GM20431 (cell line): ENCODE data around the gene MAMDC2.

Experiments
- in situ Hi-C: fragments of 300-500 bp; cut with MseI, MboI; formaldehyde crosslinking; loops from one replicate; pipeline ENCODE4 v1.15.0; 2020; ENCODE audit warnings: low sequenced_read_pairs; ENCODE audit not compliant: unreplicated experiment

MAMDC2 gene

DNA sequence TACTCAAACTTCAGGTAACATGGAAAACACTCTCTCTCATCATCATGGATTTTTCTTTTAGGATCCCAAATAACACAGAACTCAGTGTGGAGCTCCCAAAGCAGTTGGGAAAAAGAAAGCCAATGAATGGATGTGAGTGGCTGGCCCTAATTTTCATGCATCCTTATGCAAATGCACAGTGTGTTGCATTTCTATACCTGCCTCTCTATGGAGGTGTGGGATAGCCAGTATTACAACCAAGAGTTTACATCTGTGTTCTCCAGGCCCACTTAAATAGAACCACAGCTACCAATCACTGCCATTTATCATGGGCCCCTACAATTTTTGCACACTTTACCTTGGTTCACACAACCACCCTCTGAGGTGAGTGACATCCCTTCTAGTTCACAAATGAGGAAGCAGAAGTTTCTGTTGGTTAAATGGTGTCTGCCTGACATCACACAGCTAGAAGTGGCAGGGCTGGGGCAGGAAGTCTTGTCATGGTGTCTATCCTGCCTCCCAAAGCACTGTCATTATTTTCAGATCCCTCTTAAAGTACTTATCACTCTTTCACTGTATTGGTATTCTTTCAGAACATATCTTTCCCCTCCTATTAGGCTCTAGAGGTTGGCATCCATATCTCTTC lies 17.3 kb downstream of the MAMDC2 start:
- in situ Hi-C loops: no loop called here

DNA sequence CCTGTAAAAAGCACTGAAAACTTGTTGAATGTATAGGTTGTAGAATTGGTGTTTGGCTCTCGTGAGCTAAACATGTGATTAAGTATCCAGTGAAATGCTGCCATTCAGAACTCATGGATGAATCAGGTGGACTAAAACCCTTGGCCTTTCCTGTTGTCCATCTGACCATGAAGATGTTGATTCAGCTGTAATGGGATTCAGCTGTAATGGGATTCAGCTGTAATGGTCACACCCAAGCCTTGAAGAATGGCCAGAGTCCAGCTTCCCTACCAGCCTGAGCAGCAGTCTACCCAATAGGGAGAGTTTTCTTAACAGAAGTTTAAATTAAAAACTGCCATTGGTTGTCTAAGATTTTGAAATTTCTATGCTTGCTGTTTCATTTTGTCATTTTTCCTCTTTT lies 18.1 kb downstream of the MAMDC2 start:
- in situ Hi-C loops: no loop called here

DNA sequence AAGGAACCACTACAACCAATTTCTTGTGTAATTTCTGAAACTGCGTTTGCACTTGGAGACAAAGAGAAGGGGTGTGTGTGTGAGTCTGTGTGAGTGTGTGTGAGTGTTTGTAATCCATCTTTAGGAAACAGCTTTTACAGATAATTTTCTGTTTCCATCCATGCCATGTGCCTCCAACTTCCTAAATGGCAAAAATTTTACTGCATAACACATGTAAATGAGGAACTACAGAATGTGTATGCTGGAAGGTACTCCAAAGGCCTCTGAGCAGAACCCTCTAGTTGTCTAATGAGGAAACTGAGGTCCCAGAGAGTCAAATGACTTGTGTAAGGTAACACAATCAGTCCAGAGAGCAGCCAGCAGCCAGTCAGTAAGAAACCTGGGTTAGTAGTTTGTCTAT lies 20.8 kb downstream of the MAMDC2 start:
- in situ Hi-C loops: no loop called here

DNA sequence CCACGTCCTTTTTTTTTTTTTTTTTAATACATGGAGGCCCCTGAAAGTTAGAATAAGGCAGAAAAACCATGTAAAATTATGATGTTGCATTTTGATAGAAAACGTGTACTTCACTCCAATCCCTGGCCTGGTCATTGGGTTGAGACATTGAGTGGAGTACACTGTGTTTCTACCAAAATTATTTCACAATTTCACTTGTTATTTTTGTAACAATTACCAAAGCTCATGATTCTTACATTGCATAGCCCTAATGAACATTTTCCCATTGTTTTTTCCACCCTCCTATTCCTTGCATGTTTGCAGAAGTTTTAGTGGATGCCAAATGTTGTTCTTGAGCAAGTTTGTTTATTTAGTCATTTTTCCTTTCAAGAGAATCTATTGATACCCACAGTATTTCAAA lies 21.9 kb downstream of the MAMDC2 start:
- in situ Hi-C loops: no loop called here

DNA sequence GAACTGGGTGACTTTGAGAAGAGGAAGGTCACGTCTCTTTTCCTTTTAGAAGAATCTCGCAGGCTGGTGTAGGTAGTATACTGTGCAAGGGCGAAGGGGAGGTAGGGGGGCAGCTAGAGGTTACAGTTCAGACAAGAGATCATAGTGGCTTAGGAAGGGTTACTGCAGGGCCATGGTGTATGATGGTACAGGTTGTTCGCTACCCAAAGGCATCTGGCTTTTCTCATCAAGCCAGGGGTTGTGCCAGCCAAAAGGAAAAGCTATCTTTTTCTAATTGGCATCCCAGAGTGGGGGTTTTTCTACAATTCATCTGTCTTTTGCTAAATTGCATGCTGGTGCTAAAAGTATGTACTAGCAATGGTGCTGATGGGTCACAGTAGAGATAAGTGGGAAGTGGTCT lies 22.8 kb downstream of the MAMDC2 start:
- in situ Hi-C loops: no loop called here

DNA sequence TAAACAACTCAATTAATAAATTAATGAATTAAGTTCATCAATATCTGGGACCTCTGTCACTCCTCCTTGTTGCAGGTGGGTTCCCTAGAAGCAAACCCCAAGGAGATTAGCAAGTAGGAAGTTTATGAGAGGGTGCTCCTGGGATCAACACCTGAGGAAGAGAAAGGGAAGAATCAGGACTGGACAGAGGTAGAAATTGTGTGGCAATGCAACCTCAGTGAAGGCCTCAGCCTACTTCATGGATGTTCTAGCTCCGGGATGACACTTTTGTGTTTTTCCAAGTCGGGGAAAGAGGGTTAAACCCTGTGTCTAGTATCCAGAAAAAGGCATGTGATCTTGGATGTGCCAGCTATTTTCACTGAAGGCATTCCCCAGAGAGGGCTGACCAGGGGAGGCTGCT lies 23.2 kb downstream of the MAMDC2 start:
- in situ Hi-C loops: no loop called here

DNA sequence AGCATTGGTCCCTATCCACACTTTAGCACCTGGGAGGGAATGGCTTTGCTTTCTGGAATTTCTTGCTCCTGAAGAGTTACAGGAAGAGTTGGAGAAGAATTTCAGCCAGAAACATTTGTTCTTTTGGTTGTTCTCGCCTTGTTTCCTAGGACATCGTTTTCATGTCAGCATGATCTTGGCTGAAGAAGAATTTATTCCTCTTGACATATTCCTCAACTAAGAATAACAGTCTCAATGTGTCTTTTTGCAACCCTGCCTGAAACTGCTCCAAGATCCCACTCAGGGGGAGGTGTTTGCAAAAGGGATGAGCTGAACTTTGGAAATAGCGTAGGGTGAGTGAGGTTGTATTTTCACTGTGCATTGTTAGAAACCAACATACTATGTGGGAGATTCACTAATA lies 26.1 kb downstream of the MAMDC2 start:
- in situ Hi-C loops: no loop called here

DNA sequence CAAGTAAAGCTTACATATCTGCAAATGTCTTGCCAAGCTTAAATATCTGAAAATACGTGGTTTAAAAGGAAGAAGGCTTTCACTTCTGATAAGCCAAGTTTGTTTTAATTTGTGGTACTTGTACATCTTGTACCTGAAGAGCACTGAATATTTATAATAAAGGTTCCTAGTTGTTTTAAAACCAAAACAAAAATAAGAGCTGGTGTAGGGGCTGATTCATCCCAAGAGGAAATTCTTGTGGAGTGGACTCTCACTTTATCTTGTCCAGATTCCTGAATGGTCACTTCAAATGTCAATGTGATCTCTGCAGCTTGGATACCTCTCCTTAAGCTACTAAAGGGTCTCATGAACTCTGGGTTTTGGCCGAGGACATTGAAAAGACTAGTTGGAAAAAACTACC lies 29.5 kb downstream of the MAMDC2 start:
- in situ Hi-C loops: no loop called here

DNA sequence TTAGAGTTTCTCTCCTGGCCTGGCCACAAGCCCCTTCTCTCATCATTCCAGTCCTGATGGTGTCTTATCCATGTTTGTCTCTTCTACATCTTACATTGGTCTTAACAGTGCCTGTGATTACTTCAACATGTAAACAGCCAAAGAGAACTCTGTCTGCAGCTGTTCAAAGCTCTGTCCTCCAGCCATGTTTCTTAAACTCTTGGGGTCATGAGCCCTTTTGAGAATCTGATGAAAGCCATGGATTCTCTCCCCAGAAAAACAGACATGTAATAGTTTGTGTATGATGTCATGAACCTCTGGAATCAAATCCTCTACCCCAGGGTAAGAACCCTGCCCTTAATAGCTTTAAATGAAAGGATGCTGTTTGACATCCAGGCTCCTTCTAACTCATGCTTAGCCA lies 30.1 kb downstream of the MAMDC2 start:
- in situ Hi-C loops: no loop called here

DNA sequence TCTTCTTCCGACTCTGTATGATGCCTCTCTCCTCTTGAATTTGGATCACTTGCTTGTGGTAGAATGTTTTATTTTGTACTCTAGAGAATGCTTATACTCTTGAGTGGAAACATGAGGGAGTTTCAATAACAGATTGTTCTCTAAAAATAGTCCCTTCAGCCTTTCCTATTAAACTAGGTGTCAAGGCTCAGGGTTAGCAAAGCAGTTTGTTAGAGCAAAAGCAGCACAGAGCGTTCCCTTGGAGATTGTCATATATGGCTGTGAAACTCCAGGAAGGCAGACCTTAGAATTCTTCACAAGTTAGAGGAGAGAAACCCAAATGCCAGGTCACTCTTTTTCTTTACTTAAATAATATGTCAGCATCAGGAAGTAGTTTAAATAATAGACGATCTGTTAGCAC lies 33.0 kb downstream of the MAMDC2 start:
- in situ Hi-C loops: no loop called here

DNA sequence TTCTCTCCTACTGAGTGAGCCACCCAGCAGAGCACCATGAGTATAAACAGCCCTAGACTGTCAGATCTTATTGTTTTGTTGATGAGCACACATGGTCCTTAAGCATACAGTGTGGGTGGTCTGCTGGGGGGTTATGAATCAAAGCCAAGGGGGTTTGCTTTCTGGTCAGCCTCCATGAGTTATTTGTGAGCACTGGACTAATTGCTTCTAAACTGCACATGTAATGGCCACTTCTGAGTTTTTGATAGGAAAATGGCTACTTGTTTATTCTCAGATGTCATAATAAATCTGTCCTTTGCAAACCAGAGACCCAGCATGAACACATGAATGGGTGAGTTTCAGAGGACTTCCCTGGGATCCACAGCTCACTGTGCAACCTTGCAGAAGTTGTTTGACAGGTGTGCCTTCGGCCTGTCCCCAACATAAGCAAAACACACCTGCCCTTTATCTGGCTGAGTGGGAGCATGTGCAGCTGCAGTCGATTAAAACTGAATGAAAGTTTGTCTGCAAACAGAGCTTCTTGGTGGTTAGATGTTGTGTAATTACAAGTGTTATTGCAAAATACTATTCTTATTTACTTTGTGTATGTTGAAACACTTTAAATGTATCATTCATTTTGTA lies 35.9 kb downstream of the MAMDC2 start:
- in situ Hi-C loops: no loop called here

DNA sequence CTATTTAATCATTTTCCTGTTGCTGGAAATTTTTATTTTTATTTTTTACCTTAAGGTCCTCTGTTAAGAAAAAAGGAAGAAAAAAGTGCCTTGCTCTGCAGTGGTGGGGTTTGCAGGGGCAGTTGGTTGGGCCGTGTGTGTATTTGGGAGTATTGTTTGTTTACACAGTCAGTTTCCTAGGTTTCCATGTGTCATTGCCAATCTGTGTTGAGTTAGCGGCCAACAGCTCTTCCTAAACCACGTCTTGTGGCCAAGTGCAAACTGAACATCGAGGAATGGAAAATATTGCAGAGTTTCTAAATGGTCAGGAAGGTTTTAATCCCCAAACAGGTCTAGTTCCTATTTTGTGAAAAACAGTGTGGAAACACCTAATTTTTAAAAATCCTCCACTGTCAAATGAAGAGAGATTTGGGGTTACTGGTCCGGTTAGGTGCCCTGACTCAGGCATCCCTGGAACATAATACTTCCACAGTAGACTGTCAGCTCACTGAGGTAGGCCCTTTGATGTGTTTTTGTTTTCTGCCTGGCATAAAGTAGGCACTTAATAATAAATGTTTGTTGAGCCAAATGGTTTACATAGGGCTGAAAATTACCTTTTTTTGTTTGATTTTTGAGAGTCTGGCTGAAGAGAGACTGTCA lies 37.0 kb downstream of the MAMDC2 start:
- in situ Hi-C loops: no loop called here

DNA sequence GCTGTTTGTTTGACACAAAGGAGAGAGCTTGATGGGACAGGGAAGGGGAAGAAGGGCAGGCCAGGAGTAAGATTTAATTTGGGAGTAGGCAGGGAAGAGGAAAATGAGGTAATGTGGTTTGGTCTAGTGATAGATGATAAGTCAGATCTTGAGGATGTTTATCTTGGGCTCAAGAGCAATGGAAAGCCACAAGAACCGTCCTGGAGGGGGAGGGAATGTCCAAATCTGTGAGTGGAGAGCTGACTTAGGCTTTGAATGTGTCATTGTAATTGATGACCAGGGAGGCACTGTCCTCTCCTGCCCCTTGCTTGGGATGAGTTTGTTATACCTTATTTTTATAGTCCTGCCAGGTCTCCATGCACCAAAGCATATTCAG lies 37.5 kb downstream of the MAMDC2 start:
- in situ Hi-C loops: no loop called here

DNA sequence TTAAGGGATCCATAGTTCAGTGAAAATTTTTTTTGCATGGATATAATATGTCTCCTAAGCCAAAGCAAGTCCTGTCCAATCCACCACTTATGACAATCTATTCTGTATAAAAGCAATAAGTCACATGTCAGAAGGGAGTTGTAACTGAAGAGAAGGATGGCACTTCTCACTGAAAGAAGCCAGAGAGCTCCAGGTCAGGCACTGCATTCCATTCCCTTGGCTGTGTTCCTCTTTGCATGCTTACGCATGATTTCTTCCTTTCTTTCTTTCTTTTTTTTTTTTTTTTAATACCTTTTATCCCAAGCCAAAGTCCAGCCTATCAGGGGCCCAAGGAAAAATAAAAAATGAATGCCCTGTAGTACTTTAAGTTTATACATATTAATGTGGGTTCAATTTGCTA lies 39.8 kb downstream of the MAMDC2 start:
- in situ Hi-C loops: no loop called here

DNA sequence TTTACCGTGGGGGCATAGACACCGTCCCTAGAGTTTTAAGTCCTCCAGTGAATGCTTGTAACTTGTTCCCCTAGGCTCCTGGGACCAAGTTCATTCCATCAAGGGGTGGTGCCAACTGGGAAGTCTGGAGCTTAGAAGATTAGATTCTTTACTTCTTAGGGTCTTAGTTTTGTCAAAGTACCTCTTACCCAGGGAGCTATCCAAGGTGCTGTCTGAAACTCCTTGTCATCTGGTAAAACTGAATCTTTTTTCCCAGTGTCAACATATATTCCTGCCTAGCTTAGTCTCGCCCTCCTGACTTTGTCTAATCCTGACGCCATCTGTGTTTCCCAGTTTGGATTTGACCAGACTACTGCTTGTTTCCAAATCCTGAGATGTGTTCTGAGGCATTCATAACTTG lies 41.6 kb downstream of the MAMDC2 start:
- in situ Hi-C loops: no loop called here

DNA sequence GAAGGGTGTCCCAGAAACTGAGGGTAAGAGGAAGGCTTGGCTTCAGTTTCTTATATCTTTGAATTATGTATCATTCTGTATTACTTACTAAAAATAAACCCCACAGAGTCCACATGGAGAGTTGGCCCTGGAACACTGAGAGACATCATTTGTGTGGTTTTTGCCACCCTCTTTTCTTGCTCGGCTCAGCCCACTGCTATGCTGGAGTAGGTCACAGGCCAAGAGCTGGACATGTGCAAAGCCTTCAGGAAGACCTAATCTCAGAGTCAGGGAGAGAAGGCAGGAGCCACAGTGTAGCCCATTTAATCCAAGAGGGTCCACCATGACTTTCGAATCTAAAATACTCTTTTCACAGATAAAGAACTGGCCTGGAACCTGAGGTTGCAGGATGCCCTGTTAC lies 47.5 kb downstream of the MAMDC2 start:
- in situ Hi-C loops: no loop called here

DNA sequence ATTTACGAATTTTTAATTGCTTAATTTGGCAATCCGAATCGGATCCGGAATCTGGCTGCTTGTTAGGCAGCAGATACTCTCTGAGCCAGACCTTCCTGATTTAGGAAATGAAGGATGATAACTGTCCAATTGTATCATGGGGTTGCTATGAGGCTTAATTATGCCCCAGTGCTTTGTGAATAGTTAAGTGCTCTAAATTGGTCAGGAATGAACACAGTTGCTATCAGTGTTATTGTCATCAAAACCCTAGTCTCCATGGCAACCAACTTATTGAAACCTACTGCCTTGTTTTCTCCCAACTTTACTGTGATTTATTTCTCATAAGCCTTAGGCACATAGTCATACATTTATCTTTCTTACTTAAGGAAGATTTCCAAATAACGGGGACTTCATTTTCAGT lies 47.9 kb downstream of the MAMDC2 start:
- in situ Hi-C loops: no loop called here

DNA sequence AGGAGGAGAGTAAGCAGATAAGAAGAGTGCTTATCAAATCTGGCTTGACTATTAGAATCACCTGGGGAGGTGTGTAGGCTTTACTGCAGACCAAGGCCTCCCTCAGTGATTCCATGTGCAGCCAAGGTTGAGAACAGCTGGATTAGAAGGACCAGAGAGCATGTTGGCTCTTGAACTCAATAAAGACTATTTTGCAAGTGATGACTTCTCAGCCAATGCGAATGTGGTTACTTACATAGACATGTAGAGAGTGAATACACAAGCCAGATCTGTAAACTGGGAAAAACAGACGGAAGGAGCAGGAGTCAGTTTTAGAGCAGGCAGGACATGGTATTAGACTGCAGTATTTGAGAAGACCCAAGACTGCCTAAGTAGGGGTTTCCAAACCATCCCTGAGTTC lies 48.5 kb downstream of the MAMDC2 start:
- in situ Hi-C loops: no loop called here

DNA sequence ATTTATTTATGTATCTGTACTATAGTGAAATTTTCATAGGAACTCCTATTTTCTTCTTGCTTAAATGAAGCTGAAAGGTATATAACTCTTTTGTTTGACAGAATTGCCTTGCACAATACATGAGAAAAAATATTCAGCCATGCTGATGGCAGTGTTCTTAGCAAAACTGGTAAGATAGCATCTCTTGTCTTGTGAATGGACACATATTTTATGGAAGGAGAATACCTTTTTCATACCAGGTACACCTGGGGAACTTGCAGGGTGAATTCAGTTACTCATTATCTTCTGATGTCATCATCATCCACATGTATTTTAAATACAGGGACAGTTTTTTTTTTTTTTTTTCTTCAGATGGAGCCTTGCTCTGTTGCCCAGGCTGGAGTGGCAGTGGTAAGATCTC lies 49.4 kb downstream of the MAMDC2 start:
- in situ Hi-C loops: no loop called here

DNA sequence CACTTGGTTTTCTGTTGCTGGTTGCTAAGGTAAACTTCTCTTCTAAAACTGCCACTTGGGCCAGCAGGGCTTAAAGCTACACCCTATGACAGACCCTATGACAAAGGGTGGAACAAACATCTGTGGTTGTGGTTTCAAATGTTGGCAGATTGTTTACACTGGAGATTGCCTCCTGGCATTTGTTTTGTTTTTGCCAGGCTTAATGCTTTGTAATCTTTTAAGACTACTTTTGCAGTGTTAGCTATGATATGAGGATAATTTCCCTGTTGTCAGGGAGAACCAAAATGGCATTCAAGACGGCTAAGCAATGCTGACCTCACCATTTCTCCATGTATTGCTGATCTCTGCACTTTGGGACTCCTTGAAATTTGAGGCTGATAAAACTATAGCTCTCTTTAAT lies 50.3 kb downstream of the MAMDC2 start:
- in situ Hi-C loops: no loop called here

DNA sequence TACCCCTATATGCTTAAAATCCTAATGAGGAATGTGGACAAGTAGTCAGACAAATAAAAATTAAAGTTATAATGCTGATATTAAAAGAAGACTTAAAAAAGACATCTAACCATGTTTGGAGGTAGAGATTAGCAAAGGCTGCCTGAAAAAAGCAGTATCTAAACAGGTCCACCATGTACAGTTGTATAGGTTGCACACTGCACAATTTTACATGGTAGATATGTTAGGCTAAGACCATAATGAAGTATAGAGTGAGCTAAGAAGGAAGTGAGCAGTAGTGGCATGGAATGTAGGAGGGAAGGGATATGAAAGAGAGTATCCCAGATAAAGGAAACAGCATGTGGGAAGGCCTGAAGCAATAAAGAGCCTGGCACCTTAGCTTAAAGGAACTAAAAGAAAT lies 51.1 kb downstream of the MAMDC2 start:
- in situ Hi-C loops: no loop called here

DNA sequence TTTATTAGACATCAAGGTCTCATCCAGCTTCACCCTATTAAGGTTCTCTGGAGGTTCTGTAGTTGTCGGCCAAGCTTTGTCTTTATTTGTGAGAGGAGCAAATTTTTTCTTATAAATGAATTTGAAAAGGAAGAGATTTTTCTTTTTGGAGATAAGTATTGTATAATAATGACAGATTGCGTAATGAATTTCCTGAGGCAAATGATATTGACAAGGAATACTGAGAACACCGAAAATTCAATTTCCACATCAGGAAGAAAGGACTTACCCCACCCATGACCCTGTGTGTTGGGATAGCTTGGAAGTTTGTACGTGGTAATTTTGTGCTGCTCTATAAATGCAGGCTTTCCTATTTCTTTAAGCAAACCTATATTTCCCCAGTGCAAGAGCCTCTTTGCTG lies 53.5 kb downstream of the MAMDC2 start:
- in situ Hi-C loops: no loop called here
